Loucy (cell line): ENCODE data around the gene WTAP.
"Not testable (repeated sequence)": the region's sequence is repeated elsewhere in the genome, so short reads cannot be mapped to it uniquely, and the experiment has no call there.

ENCODE experiments used
- H2AFZ ChIP-seq: fragments of 200-600 bp; sonication (generic); 2 replicates; pipeline ENCODE4 v1.6.0; 2016; ENCODE audit warnings: antibody characterized with exemption, mild to moderate bottlenecking, low read length, moderate library complexity
- H3F3A ChIP-seq: fragments of 200-600 bp; 2 replicates; pipeline ENCODE4 v1.6.0; 2016; ENCODE audit warnings: antibody characterized with exemption, low read depth, mild to moderate bottlenecking
- H3K27me3 ChIP-seq: fragments of 200-600 bp; sonication (generic); 2 replicates; pipeline ENCODE4 v1.6.1; 2014; ENCODE audit warnings: low read length, mild to moderate bottlenecking; ENCODE audit not compliant: insufficient read depth, poor library complexity, severe bottlenecking
- H3K36me3 ChIP-seq: fragments of 200-600 bp; sonication (generic); 2 replicates; pipeline ENCODE4 v1.6.1; 2016; ENCODE audit warnings: low read length; ENCODE audit not compliant: insufficient read depth
- H3K4me1 ChIP-seq: fragments of 200-600 bp; sonication (generic); 2 replicates; pipeline ENCODE4 v1.5.1; 2014; ENCODE audit warnings: low read length, mild to moderate bottlenecking; ENCODE audit not compliant: insufficient read depth, poor library complexity, severe bottlenecking
- H3K4me2 ChIP-seq: fragments of 200-600 bp; sonication (generic); 2 replicates; pipeline ENCODE4 v1.6.0; 2014; ENCODE audit warnings: antibody characterized with exemption, low read length, low read depth, mild to moderate bottlenecking; ENCODE audit not compliant: poor library complexity, severe bottlenecking
- H3K4me3 ChIP-seq: fragments of 200-600 bp; sonication (generic); 2 replicates; pipeline ENCODE4 v1.5.1; 2014; ENCODE audit warnings: low read length, mild to moderate bottlenecking, mixed read lengths; ENCODE audit not compliant: poor library complexity, severe bottlenecking
- H3K79me2 ChIP-seq: fragments of 200-600 bp; sonication (generic); 2 replicates; pipeline ENCODE4 v1.6.1; 2014; ENCODE audit warnings: low read length; ENCODE audit not compliant: insufficient read depth
- H3K9ac ChIP-seq: fragments of 200-600 bp; sonication (generic); 2 replicates; pipeline ENCODE4 v1.6.0; 2014; ENCODE audit warnings: mild to moderate bottlenecking, low read depth, low read length, moderate library complexity; ENCODE audit not compliant: poor library complexity, severe bottlenecking
- H3K9me2 ChIP-seq: fragments of 200-600 bp; sonication (generic); replicated peaks from 2 replicates; pipeline ENCODE4 v1.6.1; 2016; ENCODE audit warnings: low read depth, low read length, mixed read lengths
- H3K9me3 ChIP-seq: fragments of 200-600 bp; sonication (generic); 2 replicates; pipeline ENCODE4 v1.6.1; 2014; ENCODE audit warnings: mild to moderate bottlenecking, antibody characterized with exemption, low read length, low read depth; ENCODE audit not compliant: insufficient read depth
- H4K20me1 ChIP-seq: fragments of 200-600 bp; sonication (generic); 2 replicates; pipeline ENCODE4 v1.6.0; 2014; ENCODE audit warnings: antibody characterized with exemption, low read length, mild to moderate bottlenecking; ENCODE audit not compliant: insufficient read depth, poor library complexity, severe bottlenecking
- EZH2phosphoT487 ChIP-seq: fragments of 200-600 bp; IDR thresholded peaks from 2 replicates; pipeline ENCODE4 v1.6.1; 2018; ENCODE audit warnings: antibody characterized with exemption, mild to moderate bottlenecking, moderate library complexity, borderline replicate concordance
- TF ChIP-seq, protein P1 (sequence below): fragments of 200-600 bp; sonication (generic); conservative IDR thresholded peaks from 2 replicates; pipeline ENCODE4 v1.5.1; 2014; ENCODE audit warnings: mild to moderate bottlenecking, antibody characterized with exemption, low read length

The WTAP gene

GRCh38 chr6:159700970-159701369 lies 26.3 kb upstream of the WTAP start:
- Histone ChIP-seq H3K27me3 (no peaks in the 10 kb centered on the region), H3K9me2 (no peaks in the 10 kb centered on the region), H3K4me2 (no peak overlapping the region), H3F3A (no peaks in the 10 kb centered on the region), H3K36me3 (no peaks in the 10 kb centered on the region), H3K79me2 (no peaks in the 10 kb centered on the region), H2AFZ (no peak overlapping the region), H3K4me1 (peaks cover 7% of the 10 kb centered on the region), H3K9me3 (no peaks in the 10 kb centered on the region), H4K20me1 (no peaks in the 10 kb centered on the region), H3K9ac (no peak overlapping the region), H3K4me3 (no peak overlapping the region)
- TF ChIP-seq, protein P1, sequence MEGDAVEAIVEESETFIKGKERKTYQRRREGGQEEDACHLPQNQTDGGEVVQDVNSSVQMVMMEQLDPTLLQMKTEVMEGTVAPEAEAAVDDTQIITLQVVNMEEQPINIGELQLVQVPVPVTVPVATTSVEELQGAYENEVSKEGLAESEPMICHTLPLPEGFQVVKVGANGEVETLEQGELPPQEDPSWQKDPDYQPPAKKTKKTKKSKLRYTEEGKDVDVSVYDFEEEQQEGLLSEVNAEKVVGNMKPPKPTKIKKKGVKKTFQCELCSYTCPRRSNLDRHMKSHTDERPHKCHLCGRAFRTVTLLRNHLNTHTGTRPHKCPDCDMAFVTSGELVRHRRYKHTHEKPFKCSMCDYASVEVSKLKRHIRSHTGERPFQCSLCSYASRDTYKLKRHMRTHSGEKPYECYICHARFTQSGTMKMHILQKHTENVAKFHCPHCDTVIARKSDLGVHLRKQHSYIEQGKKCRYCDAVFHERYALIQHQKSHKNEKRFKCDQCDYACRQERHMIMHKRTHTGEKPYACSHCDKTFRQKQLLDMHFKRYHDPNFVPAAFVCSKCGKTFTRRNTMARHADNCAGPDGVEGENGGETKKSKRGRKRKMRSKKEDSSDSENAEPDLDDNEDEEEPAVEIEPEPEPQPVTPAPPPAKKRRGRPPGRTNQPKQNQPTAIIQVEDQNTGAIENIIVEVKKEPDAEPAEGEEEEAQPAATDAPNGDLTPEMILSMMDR = no peak
- no peak for TF ChIP-seq EZH2phosphoT487

DNA sequence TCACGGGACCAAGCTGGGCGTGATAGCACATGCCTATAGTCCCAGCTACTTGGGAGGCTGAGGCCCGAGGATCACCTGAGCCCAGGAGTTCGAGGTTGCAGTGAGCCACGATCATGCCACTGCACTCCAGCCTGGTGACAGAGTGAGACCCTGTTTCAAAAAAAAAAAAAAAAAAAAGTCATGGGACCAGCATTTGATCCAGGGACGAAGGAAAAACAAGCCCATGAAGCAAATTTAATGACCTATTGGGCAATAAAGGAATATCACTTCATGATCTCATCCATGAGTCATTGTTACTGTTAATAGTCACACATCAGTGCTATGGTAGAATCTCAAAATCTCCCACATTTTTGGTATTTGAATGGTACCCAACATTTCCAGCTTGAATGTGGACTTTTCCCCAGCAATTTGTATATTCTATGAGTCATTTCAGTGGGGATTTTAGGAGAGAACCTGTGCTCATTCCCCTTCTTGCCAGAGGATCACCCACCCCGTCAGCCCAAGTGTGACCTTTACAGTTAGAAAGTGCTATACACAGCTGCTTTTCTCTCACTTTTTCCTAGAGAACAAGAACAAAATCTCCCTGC lies 25.8 kb upstream of the WTAP start:
- H3K79me2 ChIP-seq = no peaks in the 10 kb centered on the region

GRCh38 chr6:159710603-159711002 lies 16.7 kb upstream of the WTAP start:
- not testable (repeated sequence) for H3K79me2 ChIP-seq, H3K4me1 ChIP-seq, H3K9ac ChIP-seq, H3K27me3 ChIP-seq, H3K4me3 ChIP-seq, H3K36me3 ChIP-seq, H3K9me2 ChIP-seq, H3K4me2 ChIP-seq, H4K20me1 ChIP-seq, H3K9me3 ChIP-seq, H2AFZ ChIP-seq, H3F3A ChIP-seq

More for the DNA sequence above, 25.8 kb upstream of the WTAP start:
- Histone ChIP-seq H2AFZ (no peak overlapping the region), H3K9ac (no peak overlapping the region), H3K9me3 (no peaks in the 10 kb centered on the region), H3K27me3 (no peaks in the 10 kb centered on the region), H3K36me3 (no peaks in the 10 kb centered on the region), H3K4me1 (peaks cover 7% of the 10 kb centered on the region), H3K4me3 (no peak overlapping the region), H3F3A (no peaks in the 10 kb centered on the region), H3K4me2 (no peak overlapping the region), H3K9me2 (no peaks in the 10 kb centered on the region), H4K20me1 (no peaks in the 10 kb centered on the region)
- TF ChIP-seq EZH2phosphoT487 = no peak
- TF ChIP-seq, protein P1 = no peak

DNA sequence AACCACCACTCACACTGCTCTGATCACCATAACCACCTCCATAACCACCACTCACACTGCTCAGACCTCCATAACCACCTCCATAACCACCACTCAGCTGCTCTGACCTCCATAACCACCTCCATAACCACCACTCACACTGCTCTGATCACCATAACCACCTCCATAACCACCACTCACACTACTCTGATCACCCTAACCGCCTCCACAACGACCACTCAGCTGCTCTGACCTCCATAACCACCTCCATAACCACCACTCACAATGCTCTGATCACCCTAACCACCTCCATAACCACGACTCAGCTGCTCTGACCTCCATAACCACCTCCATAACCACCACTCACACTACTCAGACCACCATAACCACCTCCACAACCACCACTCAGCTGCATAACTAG lies 14.9 kb upstream of the WTAP start:
- H3K9me3 ChIP-seq, H3K4me3 ChIP-seq, H2AFZ ChIP-seq, H3F3A ChIP-seq, H3K27me3 ChIP-seq, H3K36me3 ChIP-seq, H3K9ac ChIP-seq, H3K79me2 ChIP-seq, H3K4me1 ChIP-seq, H3K4me2 ChIP-seq, H3K9me2 ChIP-seq, H4K20me1 ChIP-seq: not testable (repeated sequence)
